Measurements from ENCODE around the gene KCNK10. TPM values are rescaled to one million over a fixed set of nuclear protein-coding genes. Genes with fewer than 3 reads are reported as not detected.

KCNK10 gene
- total RNA-seq, 2 donors from 2014 or later = 4.9 TPM; not detected in 1

DNA sequence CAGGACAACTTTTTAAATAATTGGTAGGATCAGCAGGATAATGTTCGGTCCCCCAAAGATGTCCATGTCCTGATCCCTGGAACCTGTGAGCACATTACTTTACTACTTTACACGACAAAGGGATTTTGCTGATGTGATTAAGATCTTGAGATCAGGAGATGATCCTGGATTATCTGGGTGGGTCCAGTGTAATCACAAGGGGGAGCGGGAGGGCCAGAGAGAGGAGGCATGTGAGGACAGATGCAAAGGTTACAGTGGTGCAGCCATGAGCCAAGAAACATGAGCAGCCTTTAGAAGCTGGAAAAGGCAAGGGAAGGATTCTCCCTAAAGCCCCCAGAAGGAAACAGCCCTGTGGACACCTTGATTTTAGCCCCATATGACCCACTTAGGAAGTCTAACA is 33.1 kb downstream of the KCNK10 start:
- DNase-seq (ENCODE audit: low spot score) = no peak
- H3K27ac ChIP-seq = no peak overlapping the region
- no peaks in the 10 kb centered on the region for H3K27me3 ChIP-seq (replicated peaks; ENCODE audit: insufficient read depth)
- WGBS = 70% methylated on average over 3 of the region's 3 CpGs
- H3K4me3 ChIP-seq = no peak overlapping the region
- TF ChIP-seq POLR2A (IDR thresholded peaks at IDR 0.05) (no peak), POLR2AphosphoS5 (IDR thresholded peaks at IDR 0.05) (no peak)
- TF ChIP-seq, protein P1, sequence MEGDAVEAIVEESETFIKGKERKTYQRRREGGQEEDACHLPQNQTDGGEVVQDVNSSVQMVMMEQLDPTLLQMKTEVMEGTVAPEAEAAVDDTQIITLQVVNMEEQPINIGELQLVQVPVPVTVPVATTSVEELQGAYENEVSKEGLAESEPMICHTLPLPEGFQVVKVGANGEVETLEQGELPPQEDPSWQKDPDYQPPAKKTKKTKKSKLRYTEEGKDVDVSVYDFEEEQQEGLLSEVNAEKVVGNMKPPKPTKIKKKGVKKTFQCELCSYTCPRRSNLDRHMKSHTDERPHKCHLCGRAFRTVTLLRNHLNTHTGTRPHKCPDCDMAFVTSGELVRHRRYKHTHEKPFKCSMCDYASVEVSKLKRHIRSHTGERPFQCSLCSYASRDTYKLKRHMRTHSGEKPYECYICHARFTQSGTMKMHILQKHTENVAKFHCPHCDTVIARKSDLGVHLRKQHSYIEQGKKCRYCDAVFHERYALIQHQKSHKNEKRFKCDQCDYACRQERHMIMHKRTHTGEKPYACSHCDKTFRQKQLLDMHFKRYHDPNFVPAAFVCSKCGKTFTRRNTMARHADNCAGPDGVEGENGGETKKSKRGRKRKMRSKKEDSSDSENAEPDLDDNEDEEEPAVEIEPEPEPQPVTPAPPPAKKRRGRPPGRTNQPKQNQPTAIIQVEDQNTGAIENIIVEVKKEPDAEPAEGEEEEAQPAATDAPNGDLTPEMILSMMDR (IDR thresholded peaks at IDR 0.05) = no peak
- intact Hi-C loops (cut with DNase I) = no loop called here
- H3K4me1 ChIP-seq (replicated peaks) = no peaks in the 10 kb centered on the region
- H3K36me3 ChIP-seq = no peaks in the 10 kb centered on the region
- no peaks in the 10 kb centered on the region for H3K9me3 ChIP-seq

DNA sequence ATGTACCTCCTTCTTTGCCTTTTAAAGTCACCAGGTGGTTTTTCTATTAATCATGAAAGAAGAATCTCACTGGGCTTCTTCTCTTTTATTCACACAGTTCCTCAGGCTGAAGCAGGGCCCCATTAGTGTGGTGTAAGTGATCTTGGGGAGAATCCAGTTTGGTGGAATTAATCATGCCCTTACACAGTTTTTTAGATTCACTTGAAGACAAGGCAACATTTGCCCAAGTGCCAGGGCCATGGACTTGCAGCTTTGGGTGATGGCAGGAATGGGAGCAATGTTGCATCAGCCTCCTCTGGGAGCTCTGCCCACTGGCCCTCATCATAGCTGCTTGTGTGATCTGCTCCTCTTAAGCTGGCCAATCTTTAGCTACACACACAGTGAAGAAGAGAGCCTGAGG is 33.8 kb downstream of the KCNK10 start:
- DNase-seq (ENCODE audit: low spot score) = no peak
- Histone ChIP-seq H3K27ac (no peak overlapping the region), H3K27me3 (replicated peaks; ENCODE audit: insufficient read depth) (no peaks in the 10 kb centered on the region), H3K36me3 (no peaks in the 10 kb centered on the region), H3K4me3 (no peak overlapping the region), H3K4me1 (replicated peaks) (no peaks in the 10 kb centered on the region), H3K9me3 (no peaks in the 10 kb centered on the region)
- intact Hi-C loops (cut with DNase I) = no loop called here
- TF ChIP-seq, protein P1 (IDR thresholded peaks at IDR 0.05) = no peak

DNA sequence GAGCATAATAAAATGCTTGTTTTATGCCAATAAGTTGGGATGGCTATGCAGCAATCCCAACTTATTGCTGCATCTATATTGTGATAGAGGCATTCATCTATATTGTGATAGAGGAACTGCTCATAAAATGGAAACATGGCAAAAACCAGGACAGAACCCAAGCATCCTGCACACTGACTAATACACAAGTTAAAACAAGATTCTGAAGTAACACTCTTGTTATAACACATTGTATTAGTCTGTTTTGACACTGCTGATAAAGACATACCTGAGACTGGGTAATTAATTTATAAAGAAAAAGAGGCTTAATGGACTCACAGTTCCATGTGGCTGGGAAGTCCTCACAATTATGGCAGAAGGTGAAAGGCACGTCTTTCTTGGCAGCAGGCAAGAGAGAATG is 36.8 kb downstream of the KCNK10 start:
- DNase-seq (ENCODE audit: low spot score) = no peak
- Histone ChIP-seq H3K4me3 (no peak overlapping the region), H3K9me3 (no peaks in the 10 kb centered on the region), H3K27ac (no peak overlapping the region), H3K27me3 (replicated peaks; ENCODE audit: insufficient read depth) (no peaks in the 10 kb centered on the region), H3K36me3 (no peaks in the 10 kb centered on the region), H3K4me1 (replicated peaks) (no peaks in the 10 kb centered on the region)
- no peak for TF ChIP-seq POLR2A (IDR thresholded peaks at IDR 0.05)
- no peak for TF ChIP-seq POLR2AphosphoS5 (IDR thresholded peaks at IDR 0.05)
- TF ChIP-seq, protein P1 (IDR thresholded peaks at IDR 0.05) = no peak
- 35% methylated on average over 1 of the region's 1 CpG for WGBS
- intact Hi-C loops (cut with DNase I) = no loop called here

DNA sequence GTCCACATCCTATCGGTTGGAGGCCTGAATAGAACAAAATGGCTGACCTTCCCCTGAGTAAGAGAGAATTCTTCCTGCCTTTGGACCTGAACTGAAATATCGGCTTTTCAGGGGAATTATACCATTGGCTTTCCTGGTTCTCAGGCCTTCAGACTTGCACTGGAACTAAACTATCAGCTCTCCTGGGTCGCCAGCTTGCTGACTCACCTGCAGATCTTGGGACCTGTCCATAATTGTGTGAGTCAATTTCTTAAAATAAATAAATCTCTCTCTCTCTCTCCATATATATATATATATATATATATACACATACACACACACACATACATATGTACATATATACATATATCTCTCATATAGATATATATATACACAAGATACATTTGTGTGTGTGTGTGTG is 41.6 kb downstream of the KCNK10 start:
- no peak for DNase-seq (ENCODE audit: low spot score)
- Histone ChIP-seq H3K27me3 (replicated peaks; ENCODE audit: insufficient read depth) (no peaks in the 10 kb centered on the region), H3K36me3 (no peaks in the 10 kb centered on the region), H3K9me3 (no peaks in the 10 kb centered on the region), H3K27ac (no peak overlapping the region), H3K4me1 (replicated peaks) (no peaks in the 10 kb centered on the region), H3K4me3 (no peak overlapping the region)
- WGBS = 90% methylated on average over 3 of the region's 3 CpGs
- TF ChIP-seq POLR2AphosphoS5 (IDR thresholded peaks at IDR 0.05) (no peak), POLR2A (IDR thresholded peaks at IDR 0.05) (no peak)
- TF ChIP-seq, protein P1 (IDR thresholded peaks at IDR 0.05) = no peak
- intact Hi-C loops (cut with DNase I) = no loop called here

DNA sequence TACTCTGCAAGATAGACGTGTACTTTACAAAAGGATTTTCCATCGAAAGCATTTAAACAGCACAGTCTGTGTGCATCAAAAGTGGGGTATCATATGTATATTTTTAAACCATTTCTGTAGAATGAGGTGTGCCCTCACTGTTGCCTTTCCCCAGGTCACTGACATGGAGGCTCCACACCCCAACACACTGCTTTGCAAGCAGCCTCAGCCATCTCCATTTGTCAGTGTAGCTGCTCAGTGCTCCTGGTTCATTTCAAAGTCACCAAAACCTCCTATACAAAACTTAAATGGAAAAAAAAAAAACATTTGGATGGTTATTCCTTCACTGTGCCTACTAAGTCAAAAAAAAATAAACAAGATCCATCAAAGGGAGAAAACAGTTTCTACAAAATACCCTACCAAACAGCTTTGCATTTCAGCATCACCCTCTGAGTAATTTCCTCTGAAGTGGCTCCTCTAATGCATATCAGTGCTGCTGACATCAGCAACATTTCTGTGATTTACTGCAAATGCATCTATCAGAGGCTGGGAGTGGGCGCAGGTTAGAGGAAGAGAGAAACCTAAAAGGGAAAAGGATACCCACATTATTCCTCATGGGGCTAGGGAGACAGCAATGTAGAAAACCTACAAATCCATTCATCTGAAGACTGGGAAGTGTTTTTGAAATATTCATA is 46.0 kb downstream of the KCNK10 start:
- no peak overlapping the region for H3K4me3 ChIP-seq
- 52% methylated on average over 3 of the region's 3 CpGs for WGBS
- H3K27me3 ChIP-seq (replicated peaks; ENCODE audit: insufficient read depth) = no peaks in the 10 kb centered on the region
- no peak for DNase-seq (ENCODE audit: low spot score)
- TF ChIP-seq POLR2AphosphoS5 (IDR thresholded peaks at IDR 0.05) (no peak), POLR2A (IDR thresholded peaks at IDR 0.05) (no peak)
- TF ChIP-seq, protein P1 (IDR thresholded peaks at IDR 0.05) = no peak
- no peaks in the 10 kb centered on the region for H3K9me3 ChIP-seq
- no peaks in the 10 kb centered on the region for H3K36me3 ChIP-seq
- H3K27ac ChIP-seq = no peak overlapping the region
- H3K4me1 ChIP-seq (replicated peaks) = no peaks in the 10 kb centered on the region
- intact Hi-C loops (cut with DNase I) = no loop called here
